Stimulated activated CD4-positive, alpha-beta T cell treated with anti-CD3 and anti-CD28 coated beads, Interleukin-15, amount 100 ng/mL, for 24 hours (primary cell): ENCODE measurements around the gene UEVLD.

Source experiments
- DNase-seq: peaks from one replicate; pipeline ENCODE4 v3.0.0-alpha.2; 2020

UEVLD gene

GRCh38 chr11:18495271-18495670 is 93.3 kb downstream of the UEVLD start:
- DNase-seq, result no peak

- no peak for DNase-seq
These were observed 95.2 kb downstream of the UEVLD start for GRCh38 chr11:18493310-18493709.

GRCh38 chr11:18492888-18493287 is 95.6 kb downstream of the UEVLD start:
- DNase-seq, result no peak

- no peak for DNase-seq
These were observed 96.6 kb downstream of the UEVLD start for GRCh38 chr11:18491924-18492323.

- DNase-seq, result no peak
These were observed 97.6 kb downstream of the UEVLD start for GRCh38 chr11:18490736-18491485.

GRCh38 chr11:18490319-18490718 is 98.2 kb downstream of the UEVLD start:
- DNase-seq, result no peak

- DNase-seq, result peak; percentile 4
These were observed 102.5 kb downstream of the UEVLD start for GRCh38 chr11:18485913-18486528.
